GM19372 (cell line): ENCODE results near the gene PUS10.
"Not testable (repeated sequence)": the region's sequence is repeated elsewhere in the genome, so short reads cannot be mapped to it uniquely, and the experiment has no call there.

Source experiments
- ATAC-seq: cut with Tn5 transposase; IDR thresholded peaks from one replicate; pipeline ENCODE4 v1.9.1; 2021; ENCODE audit warnings: mild to moderate bottlenecking, low read depth, moderate library complexity; ENCODE audit not compliant: unreplicated experiment

Gene PUS10

DNA sequence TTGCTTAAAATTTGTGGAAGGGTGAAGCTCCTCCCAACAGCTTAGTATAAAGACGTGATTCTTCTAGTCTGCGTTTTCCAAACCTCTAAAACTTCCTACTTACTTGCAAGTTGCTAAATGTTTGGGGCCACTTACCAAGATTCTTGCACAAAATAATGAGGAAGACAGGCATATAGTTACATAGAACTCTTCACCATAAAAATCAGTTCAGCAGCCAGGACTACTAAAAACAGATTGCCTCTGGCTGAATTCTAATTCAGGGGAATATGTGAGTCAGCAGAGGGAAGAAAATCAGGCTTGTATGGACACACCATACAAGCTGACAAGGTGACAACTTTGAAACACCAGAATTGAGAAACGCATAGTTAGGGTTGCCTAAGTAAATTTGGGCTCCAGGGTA lies 3.3 kb downstream of the PUS10 start:
- ATAC-seq, result no peak

DNA sequence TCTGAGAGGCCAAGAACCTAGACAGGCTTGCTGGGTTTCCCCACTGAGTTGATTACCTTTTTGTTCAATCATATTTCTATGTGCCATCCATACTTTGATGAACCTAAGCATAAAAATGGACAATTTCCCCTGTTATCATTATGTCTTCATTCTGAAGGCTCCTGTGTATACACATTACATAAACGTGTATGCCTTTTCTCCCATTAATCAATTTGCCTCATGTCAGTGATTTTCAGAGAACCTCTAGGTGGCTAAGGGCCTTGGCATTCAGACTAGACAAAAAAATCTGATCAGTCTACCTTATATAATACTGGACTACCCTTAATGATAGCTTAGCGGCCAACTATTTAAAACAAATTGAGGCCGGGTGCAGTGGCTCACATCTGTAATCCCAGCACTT lies 4.7 kb downstream of the PUS10 start:
- no peak for ATAC-seq

DNA sequence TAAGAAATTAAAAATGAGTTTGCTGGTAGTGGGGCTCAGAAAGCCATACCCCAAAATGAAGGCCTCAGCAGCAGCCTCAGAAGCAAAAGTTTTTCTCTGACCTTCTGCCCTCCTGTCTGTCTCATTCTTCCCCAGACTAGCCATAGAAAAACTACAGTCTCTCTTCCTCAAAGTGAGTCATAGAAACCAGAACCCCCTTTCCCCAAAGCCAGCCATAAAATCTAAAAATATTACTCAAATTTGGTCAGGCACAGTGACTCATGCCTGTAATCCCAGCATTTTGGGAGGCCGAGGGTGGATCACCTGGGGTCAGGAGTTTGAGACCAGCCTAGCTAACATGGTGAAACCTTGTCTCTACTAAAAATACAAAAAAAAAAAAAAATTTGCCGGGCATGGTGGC lies 5.8 kb downstream of the PUS10 start:
- not testable (repeated sequence) for ATAC-seq

DNA sequence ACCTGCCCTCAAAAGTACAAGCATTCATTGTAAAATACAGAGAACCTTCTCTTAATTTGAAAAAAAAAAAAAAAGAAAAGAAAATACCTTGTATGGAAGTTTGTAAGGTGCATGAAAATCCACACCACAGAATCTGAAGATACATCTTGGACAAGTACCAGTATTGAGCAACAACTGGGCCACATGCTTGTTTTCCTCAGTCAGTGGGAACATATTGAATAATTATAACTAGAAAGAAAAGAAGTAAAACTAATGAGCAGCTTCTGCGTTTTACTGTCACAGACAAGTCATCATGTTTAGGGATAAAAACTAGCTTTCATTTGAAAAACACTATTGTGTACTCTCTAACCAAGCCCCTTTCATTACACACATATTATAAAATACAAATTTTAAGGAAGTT lies 6.4 kb downstream of the PUS10 start:
- ATAC-seq, result no peak

DNA sequence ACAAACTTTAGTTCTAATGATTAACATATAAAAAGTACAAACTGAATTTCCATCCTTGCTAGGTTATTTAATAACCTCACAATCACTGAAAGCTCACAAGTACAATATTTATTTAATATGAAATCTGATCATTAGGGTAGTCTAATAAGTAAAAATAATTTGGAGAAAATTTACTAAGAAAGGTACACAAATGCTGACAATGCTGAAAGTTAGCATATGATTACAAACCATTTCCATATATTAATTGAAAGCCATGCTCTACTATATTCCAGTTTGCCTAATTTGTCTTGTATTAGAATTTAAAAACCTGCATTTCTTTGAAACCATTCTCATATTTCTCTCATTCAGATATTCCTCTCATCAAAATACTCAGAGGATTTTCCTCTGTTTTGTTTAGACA lies 8.7 kb downstream of the PUS10 start:
- ATAC-seq, result no peak

DNA sequence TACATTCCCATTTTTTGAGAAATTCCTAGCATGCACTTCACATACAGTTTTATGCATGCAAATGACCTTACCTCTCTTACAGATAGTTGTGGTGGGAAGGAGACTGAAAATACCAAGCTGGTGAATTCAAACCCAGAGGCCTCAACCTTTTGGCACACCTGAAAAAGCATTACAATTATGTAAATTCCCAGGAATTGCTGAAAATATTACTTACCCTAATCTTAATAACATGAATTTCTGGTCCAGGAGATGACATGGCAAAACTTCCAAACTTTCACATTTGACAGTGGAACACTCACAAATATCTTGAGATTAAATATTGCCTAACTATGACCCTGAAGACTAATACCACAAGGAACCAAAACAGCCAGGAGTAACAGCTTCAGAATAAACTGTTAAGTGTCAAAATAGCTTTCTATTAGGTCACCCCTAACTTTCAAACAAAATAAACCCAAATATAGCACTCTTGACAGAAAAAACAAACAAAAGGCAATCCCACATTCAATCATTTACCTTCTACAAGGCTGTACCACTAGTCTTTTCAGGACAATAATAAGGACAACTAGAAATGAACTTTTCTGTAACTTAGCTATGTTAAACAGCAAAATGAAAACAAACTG lies 11.5 kb downstream of the PUS10 start:
- no peak for ATAC-seq

DNA sequence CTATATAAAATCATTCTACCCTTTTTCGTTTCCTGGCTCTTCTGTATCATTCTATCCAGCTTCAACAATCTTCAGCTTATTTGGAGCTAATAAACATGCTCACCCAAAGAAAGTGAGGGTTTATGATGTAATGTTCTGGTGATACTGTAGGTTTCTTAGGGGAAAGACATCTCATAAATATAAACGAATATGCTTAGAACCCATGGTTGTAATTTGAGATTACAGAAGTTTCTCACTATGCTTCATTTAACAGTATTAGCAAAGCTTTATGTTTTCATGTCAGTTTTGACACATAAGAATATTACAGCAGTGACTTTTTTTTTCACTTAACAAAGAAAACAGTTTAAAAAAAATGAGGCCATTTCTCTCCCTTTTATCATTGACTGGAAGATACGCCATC lies 12.3 kb downstream of the PUS10 start:
- no peak for ATAC-seq

DNA sequence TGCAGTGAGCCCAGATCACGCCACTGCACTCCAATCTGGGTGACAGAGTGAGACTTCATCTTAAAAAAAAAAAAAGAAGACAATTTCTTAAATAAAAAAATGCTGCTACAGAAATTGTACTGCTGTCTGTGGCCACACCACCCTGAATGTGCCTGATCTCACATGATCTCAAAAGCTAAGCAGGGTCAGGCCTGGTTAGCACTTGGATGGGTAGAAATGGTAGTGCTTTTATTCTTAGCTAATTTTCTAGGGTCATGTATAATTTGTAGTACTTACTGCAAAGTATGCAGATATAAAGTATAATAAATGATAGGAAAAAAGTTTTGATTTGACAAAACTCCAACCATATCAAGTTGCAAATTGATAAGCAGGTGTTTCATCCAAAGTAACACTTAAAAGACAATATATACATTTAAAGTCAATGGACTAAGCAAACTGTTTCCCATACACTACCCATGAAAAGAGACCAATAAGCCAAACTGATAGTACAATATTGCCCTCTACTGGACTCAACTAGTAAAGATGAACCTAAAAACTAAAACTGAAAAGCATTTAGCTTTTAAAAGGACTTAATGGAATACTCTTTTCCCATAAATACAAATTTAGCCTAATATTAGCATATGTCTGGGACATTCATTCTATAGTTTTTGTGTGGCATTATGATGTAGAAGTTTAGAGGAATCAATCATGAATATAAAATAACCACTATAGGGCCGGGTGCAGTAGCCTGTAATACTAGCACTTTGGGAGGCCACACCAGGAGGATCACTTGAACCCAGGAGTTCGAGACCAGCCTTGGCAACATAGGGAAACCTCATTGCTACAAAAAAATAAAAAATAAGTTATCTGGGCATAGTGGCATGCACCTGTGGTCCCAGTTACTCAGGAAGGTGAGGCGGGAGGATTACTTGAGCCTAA lies 19.2 kb downstream of the PUS10 start:
- ATAC-seq, result no peak

- ATAC-seq, result no peak
Measured at GRCh38 chr2:60994131-60994530, 23.9 kb downstream of the PUS10 start.

GRCh38 chr2:60992985-60993392 lies 25.1 kb downstream of the PUS10 start:
- ATAC-seq, result peak; percentile 100

DNA sequence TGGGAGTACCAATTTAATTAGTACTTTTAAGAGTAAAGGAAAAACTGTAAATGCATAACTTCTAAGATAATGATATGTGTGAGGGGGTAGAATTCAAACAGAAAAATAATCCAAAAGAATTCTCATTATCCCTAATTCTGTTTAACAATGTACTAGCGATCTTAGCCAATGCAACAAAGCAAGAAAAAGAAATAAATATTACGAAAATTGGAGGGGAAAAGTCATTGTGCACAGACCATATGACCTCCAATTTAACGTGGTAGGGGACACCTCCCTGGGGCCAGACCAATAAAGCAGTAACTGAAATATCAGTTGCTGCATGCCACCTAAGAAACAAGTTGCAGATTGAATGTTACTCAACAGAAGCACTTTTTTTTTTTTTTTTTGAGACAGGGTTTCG lies 26.4 kb downstream of the PUS10 start:
- ATAC-seq, result no peak

- no peak for ATAC-seq
Measured at GRCh38 chr2:60989259-60989658, 28.8 kb downstream of the PUS10 start.

DNA sequence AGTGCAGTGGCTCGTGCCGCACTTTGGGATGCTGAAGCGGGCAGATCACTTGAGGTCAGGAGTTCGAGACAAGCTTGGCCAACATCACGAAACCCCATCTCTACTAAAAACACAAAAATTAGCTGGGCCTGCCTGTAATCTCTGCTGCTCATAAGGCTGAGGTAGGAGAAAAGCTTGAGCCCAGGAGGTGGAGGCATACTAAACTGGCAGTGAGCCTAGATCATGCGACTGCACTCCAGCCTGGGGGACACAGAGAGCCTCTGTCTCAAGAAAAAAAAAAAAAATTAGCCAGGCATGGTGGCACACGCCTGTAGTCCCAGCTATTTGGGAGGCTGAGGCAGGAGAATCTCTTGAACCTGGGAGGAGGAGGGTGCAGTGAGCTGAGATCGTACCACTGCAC lies 30.4 kb downstream of the PUS10 start:
- not testable (repeated sequence) for ATAC-seq

- ATAC-seq, result no peak
Measured at GRCh38 chr2:60987041-60987440, 31.0 kb downstream of the PUS10 start.

DNA sequence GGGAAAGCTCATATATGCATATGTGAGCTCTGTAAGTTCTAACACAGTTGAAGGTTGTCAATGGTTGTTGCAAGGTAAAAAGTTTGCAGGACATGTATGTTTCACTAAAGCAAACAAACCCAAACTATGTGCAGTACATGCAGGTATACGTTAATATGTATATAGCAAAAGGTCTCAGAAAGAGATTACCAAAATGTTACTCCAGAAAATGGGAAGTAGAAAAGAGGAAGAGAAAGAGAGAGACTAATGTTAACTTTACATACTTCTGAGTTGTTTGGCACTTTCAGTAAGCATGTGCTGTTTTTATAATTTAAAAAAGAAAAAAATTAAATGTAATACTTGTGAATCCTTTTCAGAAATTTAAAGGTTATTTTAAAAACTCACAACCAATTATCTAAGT lies 33.3 kb downstream of the PUS10 start:
- ATAC-seq, result no peak

GRCh38 chr2:60982066-60982465 lies 36.0 kb downstream of the PUS10 start:
- ATAC-seq, result not testable (repeated sequence)

GRCh38 chr2:60980071-60980815 lies 37.8 kb downstream of the PUS10 start:
- no peak for ATAC-seq

DNA sequence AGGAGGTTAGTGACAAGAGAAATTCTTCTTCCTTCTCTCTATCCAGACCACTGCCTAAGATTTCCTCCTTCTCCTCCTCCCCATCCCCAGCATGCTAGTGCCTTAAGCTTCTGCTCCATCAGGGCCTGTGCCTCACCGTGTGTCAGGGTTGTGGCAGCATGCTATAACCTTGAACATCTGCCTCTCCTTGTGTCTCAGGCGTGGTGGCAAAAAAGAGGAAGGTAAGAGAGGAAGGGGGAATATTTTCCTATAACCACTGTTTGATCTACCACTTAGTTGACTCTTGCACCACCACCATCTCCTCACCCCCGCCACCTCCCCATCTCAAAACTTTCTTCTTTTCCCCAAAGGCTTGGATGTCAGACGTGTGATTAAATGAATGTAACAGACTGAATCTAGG lies 38.8 kb downstream of the PUS10 start:
- no peak for ATAC-seq

- no peak for ATAC-seq
Measured at GRCh38 chr2:60977562-60977895, 40.5 kb downstream of the PUS10 start.

GRCh38 chr2:60976875-60977561 lies 41.0 kb downstream of the PUS10 start:
- no peak for ATAC-seq
